Measurements from ENCODE around the gene P2RY2.

DNA sequence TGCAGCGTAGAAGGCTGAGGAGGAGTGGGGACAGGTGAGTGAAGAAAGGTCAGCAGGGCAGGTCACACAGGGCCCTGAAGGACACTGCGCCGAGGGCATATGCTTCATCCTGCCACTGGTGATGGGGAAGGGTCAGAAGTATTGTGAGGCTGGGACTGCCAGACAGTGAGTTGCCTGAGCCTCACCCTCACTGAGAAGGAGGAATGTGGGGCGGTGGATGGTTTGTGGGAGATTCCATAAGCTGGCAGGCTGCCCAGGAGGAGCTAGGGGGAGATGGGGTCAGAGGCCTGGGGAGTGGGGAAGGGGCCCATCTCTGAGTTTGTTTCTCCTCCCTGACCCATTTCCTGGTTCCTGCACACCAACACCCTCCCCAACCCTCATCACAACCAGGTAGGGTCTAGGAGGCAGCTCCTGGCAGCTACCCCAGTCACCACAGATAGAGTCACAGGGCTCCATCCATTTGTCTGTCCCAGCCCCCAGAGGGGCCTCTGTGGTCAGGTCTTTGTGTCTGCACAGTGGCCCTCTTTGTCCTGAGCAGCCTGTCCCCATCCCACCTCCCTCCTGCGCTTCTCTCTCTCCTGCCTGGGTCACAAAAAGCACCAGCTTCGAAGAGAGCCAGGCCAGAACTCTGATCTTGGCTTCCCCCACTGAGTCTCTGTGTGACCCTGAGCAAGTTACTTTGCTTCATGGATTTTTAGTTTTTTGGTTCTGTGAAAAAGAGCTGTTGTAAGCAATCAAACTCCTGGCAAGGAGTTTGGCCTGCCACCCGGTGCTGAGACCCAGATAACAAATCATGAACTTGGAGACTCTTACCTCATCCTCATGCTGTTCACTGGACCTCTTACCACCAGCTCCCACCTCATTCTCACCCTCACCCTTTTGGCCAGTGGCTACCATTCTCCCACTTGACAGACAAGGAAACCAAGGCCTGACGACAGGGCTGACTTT is 4.6 kb upstream of the P2RY2 start:
- TF ChIP-seq CTCF (IDR thresholded peaks at IDR 0.05; ENCODE audit: low read depth, low read length, poor library complexity, severe bottlenecking) = no peak
- no peak for TF ChIP-seq EZH2phosphoT487 (IDR thresholded peaks at IDR 0.05; ENCODE audit: borderline replicate concordance, low read length)

Measured in DOHH2 (cell line).